ENCODE measurements around the gene NF1.

- TF ChIP-seq CTCF (IDR thresholded peaks at IDR 0.05), result no peak
- TF ChIP-seq POLR2A (IDR thresholded peaks at IDR 0.05), result no peak
These were observed 116.7 kb downstream of the NF1 start for GRCh38 chr17:31211352-31212012.

Measured in tibial nerve (tissue), 3 donors.